Endothelial cell of umbilical vein (primary cell): Measurements from ENCODE around the gene NENF. TPM values are rescaled to one million over a fixed set of nuclear protein-coding genes. Genes with fewer than 3 reads are reported as not detected.

Source experiments
- BruUV-seq: library from RNA; stranded (reverse); fragments of 400-500 nt; replicated peaks from 2 replicates; lab custom pipeline; 2021; lab: Mats Ljungman, UMichigan
- CTCF ChIA-PET: fragments of 300-600, 350-600 bp; sonication (Branson Sonifier 250); formaldehyde crosslinking; loops from one replicate; lab custom pipeline; 2021; ENCODE audit warnings: antibody characterized with exemption, inconsistent platforms; lab: Charles Lee
- POLR2A ChIA-PET: fragments of 300-600, 350-600 bp; sonication (Branson Sonifier 250); formaldehyde crosslinking; loops from one replicate; lab custom pipeline; 2021; ENCODE audit warnings: antibody characterized with exemption, inconsistent platforms; lab: Charles Lee
- DNase-seq: peaks from one replicate; pipeline ENCODE4 v3.0.0-alpha.2; 2011; ENCODE audit warnings: low read depth, low spot score
- FAIRE-seq: peaks from 2 replicates; lab custom pipeline; 2011; peaks lifted over from hg19 to GRCh38; lab: Jason Lieb, UNC
- H2AFZ ChIP-seq: 2 replicates; pipeline ENCODE4 v1.6.0; 2012; ENCODE audit warnings: low read depth, low read length, control low read depth, inconsistent platforms
- H3K27ac ChIP-seq: 2 replicates; pipeline ENCODE4 v1.5.1; 2011; ENCODE audit warnings: low read depth, mild to moderate bottlenecking, control low read depth, low read length, moderate library complexity; ENCODE audit not compliant: insufficient read depth
- H3K27me3 ChIP-seq, 2 experiments: 2 replicates each; pipeline versions ENCODE4 v1.6.0 to v1.6.1; 2011; ENCODE audit warnings: low read length in 2 of 2, mixed read lengths in 1 of 2; ENCODE audit not compliant: control insufficient read depth in 2 of 2, insufficient read depth in 2 of 2
- H3K36me3 ChIP-seq, 2 experiments: 2 replicates in 1 of 2; 3 replicates in 1 of 2; pipeline ENCODE4 v1.5.1; 2011; ENCODE audit warnings: low read length in 2 of 2, mild to moderate bottlenecking in 1 of 2, moderate library complexity in 1 of 2; ENCODE audit not compliant: control insufficient read depth in 2 of 2, insufficient read depth in 2 of 2; ENCODE audit errors: extremely low read depth in 1 of 2
- H3K4me1 ChIP-seq: 3 replicates; pipeline ENCODE4 v1.5.1; 2011; ENCODE audit warnings: mild to moderate bottlenecking, low read length; ENCODE audit not compliant: control insufficient read depth, insufficient read depth; ENCODE audit errors: extremely low read depth
- H3K4me2 ChIP-seq: 2 replicates; pipeline ENCODE4 v1.6.1; 2011; ENCODE audit warnings: low read length, control low read depth, mixed read lengths; ENCODE audit not compliant: insufficient read depth
- H3K4me3 ChIP-seq, 3 experiments: fragments of 200-600 bp in 1 of 3; sonication (generic), shearing (Covaris generic) in 1 of 3; replicated peaks in 1 of 3; 2 replicates each; pipeline ENCODE4 v1.5.1; 2011 to 2016; ENCODE audit warnings: control low read depth in 3 of 3, low read length in 3 of 3, mild to moderate bottlenecking in 2 of 3, inconsistent platforms in 1 of 3, low read depth in 1 of 3, moderate library complexity in 1 of 3; ENCODE audit not compliant: insufficient read depth in 1 of 3
- H3K79me2 ChIP-seq: 2 replicates; pipeline ENCODE4 v1.6.0; 2012; ENCODE audit warnings: low read length, inconsistent platforms; ENCODE audit not compliant: control insufficient read depth, insufficient read depth
- H3K9ac ChIP-seq: replicated peaks from 2 replicates; pipeline ENCODE3; 2011; ENCODE audit warnings: low read length, control low read depth; ENCODE audit not compliant: insufficient read depth; ENCODE audit errors: extremely low read depth
- H3K9me1 ChIP-seq: replicated peaks from 3 replicates; pipeline ENCODE4 v1.6.0; 2011; ENCODE audit warnings: mild to moderate bottlenecking, low read length; ENCODE audit not compliant: control insufficient read depth, insufficient read depth; ENCODE audit errors: extremely low read depth
- H3K9me3 ChIP-seq: replicated peaks from 2 replicates; pipeline ENCODE4 v1.5.1; 2012; ENCODE audit warnings: low read length, inconsistent platforms; ENCODE audit not compliant: control insufficient read depth, insufficient read depth
- H4K20me1 ChIP-seq: replicated peaks from 2 replicates; pipeline ENCODE3; 2011; ENCODE audit warnings: mild to moderate bottlenecking, low read length; ENCODE audit not compliant: control insufficient read depth, insufficient read depth; ENCODE audit errors: extremely low read depth
- EZH2 ChIP-seq: IDR thresholded peaks from 2 replicates; pipeline ENCODE4 v1.6.1; 2012; ENCODE audit warnings: borderline replicate concordance, low read depth, mild to moderate bottlenecking, moderate library complexity, low read length, inconsistent platforms; ENCODE audit not compliant: severe bottlenecking
- FOS ChIP-seq: IDR thresholded peaks from 2 replicates; pipeline ENCODE4 v1.6.1; 2011; ENCODE audit warnings: mild to moderate bottlenecking, low read length, moderate library complexity, borderline replicate concordance; ENCODE audit not compliant: insufficient read depth
- GATA2 ChIP-seq: IDR thresholded peaks from 2 replicates; pipeline ENCODE4 v1.7.0; 2011; ENCODE audit warnings: low read depth, mild to moderate bottlenecking, moderate library complexity, mixed read lengths, low read length; ENCODE audit not compliant: insufficient read length, insufficient read depth
- JUN ChIP-seq: IDR thresholded peaks from 2 replicates; pipeline ENCODE4 v1.6.1; 2011; ENCODE audit warnings: borderline replicate concordance, low read depth; ENCODE audit not compliant: insufficient read length, insufficient read depth
- MAX ChIP-seq: IDR thresholded peaks from 2 replicates; pipeline ENCODE4 v1.6.1; 2011; ENCODE audit not compliant: insufficient read depth, insufficient read length
- MYC ChIP-seq: IDR thresholded peaks from one replicate; pipeline ENCODE4 v1.6.1; 2011; ENCODE audit warnings: mild to moderate bottlenecking, low read depth, low read length
- POLR2A ChIP-seq: IDR thresholded peaks from 2 replicates; pipeline ENCODE4 v1.6.1; 2012; ENCODE audit warnings: low read depth, mild to moderate bottlenecking, control low read depth, low read length
- POLR2AphosphoS5 ChIP-seq: IDR thresholded peaks from 2 replicates; pipeline ENCODE4 v1.6.1; 2012; ENCODE audit warnings: low read depth, mild to moderate bottlenecking, control low read depth, low read length, moderate library complexity; ENCODE audit not compliant: insufficient read depth
- dilution Hi-C: fragments of 300-500 bp; cut with MboI; formaldehyde crosslinking; loops from one replicate; pipeline ENCODE4 v1.15.0; 2019; ENCODE audit warnings: low sequenced_read_pairs; ENCODE audit not compliant: extremely low pct_ligation_motif_present
- intact Hi-C: fragments of 100-400 bp; cut with micrococcal nuclease; formaldehyde crosslinking; loops from one replicate; pipeline ENCODE4 v1.10.0; 2022
- polyA plus RNA-seq, 4 experiments: library from polyadenylated mRNA; depleted of rRNA in 3 of 4; stranded (reverse) in 3 of 4; unstranded in 1 of 4; fragments of >200 nt; gene quantifications; 2 replicates each; pipeline versions ENCODE4 v1.2.1 to v1.2.3, GENCODE V29; 2011 to 2012; ENCODE audit warnings: missing spikeins in 1 of 4
- total RNA-seq: library from RNA; stranded (reverse); gene quantifications from 2 replicates; pipeline ENCODE4 v1.2.3, GENCODE V29; 2021

Gene NENF
- total and polyA plus RNA-seq, 2 donors (not counting 3 experiments of a cell fraction or from before 2014, with no cell fraction given) = 19.8 to 23.0 TPM

- TF ChIP-seq MAX = no peak
- no peak for TF ChIP-seq POLR2A
- TF ChIP-seq GATA2 = no peak
- no peak for TF ChIP-seq EZH2
- FAIRE-seq (no peak), DNase-seq (no peak)
- POLR2A ChIA-PET = no interaction called here
- dilution Hi-C loops = no loop called here
- no peak overlapping the region for H3K4me2 ChIP-seq
- BruUV-seq = no TSS peak
- no peaks in the 10 kb centered on the region for H4K20me1 ChIP-seq
- H3K4me1 ChIP-seq = no peaks in the 10 kb centered on the region
- H3K36me3 ChIP-seq = no peaks in the 10 kb centered on the region
- no peak overlapping the region for H2AFZ ChIP-seq
- peaks cover 0 to 4% of the 10 kb centered on the region in 2 experiments for H3K27me3 ChIP-seq
- H3K9me1 ChIP-seq = no peaks in the 10 kb centered on the region
- no peak overlapping the region for H3K9ac ChIP-seq
- H3K4me3 ChIP-seq = no peak overlapping the region
- H3K9me3 ChIP-seq = no peaks in the 10 kb centered on the region
- intact Hi-C loops = no loop called here
- no peaks in the 10 kb centered on the region for H3K79me2 ChIP-seq
- H3K27ac ChIP-seq = no peak overlapping the region
- CTCF ChIA-PET = interaction anchor here (0.6 to 1.0 kb wide), 2 partner anchors 20 to 425 kb away, joined by 3 read pairs; partner anchors contain the start of gene INTS7
These were observed 26.9 kb downstream of the NENF start for GRCh38 chr1:212459656-212460055.

GRCh38 chr1:212460376-212460775, 27.7 kb downstream of the NENF start:
- FAIRE-seq = no peak
- dilution Hi-C loops = no loop called here
- no peaks in the 10 kb centered on the region for H3K9me3 ChIP-seq
- H3K4me2 ChIP-seq = no peak overlapping the region
- no TSS peak for BruUV-seq
- ChIA-PET POLR2A (no interaction called here), CTCF (interaction anchor here (0.6 to 1.0 kb wide), 2 partner anchors 19 to 425 kb away, joined by 3 read pairs; partner anchors contain the start of gene INTS7)
- H3K4me1 ChIP-seq = no peaks in the 10 kb centered on the region
- H3K9ac ChIP-seq = no peak overlapping the region
- TF ChIP-seq POLR2AphosphoS5 (no peak), FOS (no peak), POLR2A (no peak), JUN (no peak), MAX (no peak), MYC (no peak)
- intact Hi-C loops = no loop called here
- H4K20me1 ChIP-seq = no peaks in the 10 kb centered on the region
- no peak overlapping the region for H3K4me3 ChIP-seq
- DNase-seq = no peak
- H3K36me3 ChIP-seq = no peaks in the 10 kb centered on the region
- no peaks in the 10 kb centered on the region for H3K79me2 ChIP-seq
- H3K27me3 ChIP-seq = peaks cover 0 to 6% of the 10 kb centered on the region in 2 experiments
- H2AFZ ChIP-seq = no peak overlapping the region
- no peaks in the 10 kb centered on the region for H3K9me1 ChIP-seq
- no peak overlapping the region for H3K27ac ChIP-seq
